Muscle of back (tissue), 11 donors: ENCODE data around the gene FGG. TPM values are rescaled to one million over a fixed set of nuclear protein-coding genes. Genes with fewer than 3 reads are reported as not detected.

Source experiments
- DNase-seq, 3 donors: peaks; one replicate each; pipeline versions ENCODE4 v3.0.0 to v3.0.0-alpha.2; 2013
- polyA plus RNA-seq, 10 donors: library from polyadenylated mRNA; unstranded; fragments of 120-200 nt; gene quantifications; one replicate each; pipeline ENCODE4 v1.2.1, GENCODE V29; 2013; ENCODE audit not compliant: insufficient read length in 10 of 10

Gene FGG
- polyA plus RNA-seq, 10 donors = 0.31 to 2.6 TPM; not detected in 8

DNA sequence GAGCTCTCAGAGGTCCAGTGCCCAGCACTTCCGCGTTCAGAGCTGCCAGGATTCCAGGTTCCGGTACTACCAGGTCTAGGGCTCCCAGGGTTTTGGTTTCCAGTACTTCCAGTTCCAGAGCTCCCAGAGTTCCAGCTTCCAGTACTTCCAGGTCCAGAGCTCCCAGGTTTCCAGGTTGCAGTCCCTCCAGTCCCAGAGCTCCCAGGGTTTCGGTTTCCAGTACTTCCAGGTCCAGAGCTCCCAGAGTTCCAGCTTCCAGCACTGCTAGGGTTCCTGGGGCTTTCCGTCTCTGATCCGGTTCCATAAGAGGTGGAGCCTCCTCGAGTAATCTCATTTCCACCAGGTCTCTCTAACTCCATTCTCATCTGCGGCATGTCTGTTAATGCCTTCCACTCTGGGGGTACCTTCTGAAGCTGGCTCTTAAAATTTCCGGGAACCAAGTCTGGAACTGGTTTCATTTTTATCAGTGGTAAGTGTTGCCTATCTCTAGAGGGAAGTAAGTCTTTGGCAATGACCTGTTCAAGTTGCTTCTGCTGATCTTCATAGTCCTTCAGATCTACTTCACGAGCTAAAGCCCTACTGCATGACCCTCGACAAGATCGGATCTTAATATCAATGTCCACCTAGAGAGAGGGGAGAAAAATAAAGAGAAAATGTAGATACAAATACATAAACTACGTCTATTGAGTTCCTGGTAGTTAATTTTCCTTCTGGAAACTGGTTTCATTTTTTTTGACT is 26.0 kb downstream of the FGG start:
- DNase-seq = no peak

DNA sequence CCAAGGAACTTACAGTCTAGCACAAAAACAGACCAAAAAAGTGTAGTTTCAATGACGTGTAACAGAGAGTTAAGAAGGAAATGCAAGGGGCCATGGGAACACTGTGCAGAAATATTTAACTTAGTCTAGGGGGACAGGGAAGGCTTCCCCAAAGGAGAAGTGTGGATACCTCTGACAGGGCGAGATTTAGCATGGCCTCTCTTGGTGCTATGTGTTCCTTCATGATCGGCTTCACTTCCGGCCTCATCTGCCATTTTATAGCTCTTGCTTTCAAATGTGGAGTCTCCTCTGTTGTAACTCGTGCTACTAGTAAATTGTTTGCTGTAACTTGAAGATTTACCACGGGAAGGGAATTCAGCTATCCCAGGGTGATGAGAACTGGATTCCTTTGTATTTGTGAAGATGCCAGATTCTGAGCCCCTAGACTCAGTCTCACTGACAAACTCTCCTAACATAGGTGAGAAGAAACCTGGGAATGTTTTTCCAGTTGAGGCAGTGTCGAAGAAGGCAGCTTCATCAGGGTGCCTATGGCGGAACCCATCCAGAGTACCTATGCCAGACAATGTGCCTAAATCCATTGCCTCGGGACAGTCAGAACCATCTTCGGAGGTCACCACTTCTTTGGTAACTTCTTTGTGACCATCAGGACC is 27.0 kb downstream of the FGG start:
- no peak for DNase-seq

- DNase-seq = no peak
Measured at GRCh38 chr4:154584259-154584658, 28.2 kb downstream of the FGG start.

- no peak for DNase-seq
Measured at GRCh38 chr4:154583677-154584076, 28.8 kb downstream of the FGG start.

GRCh38 chr4:154583230-154583629 is 29.2 kb downstream of the FGG start:
- no peak for DNase-seq

GRCh38 chr4:154582723-154583122 is 29.7 kb downstream of the FGG start:
- no peak for DNase-seq

- DNase-seq = no peak
Measured at GRCh38 chr4:154579927-154580326, 32.5 kb downstream of the FGG start.

- no peak for DNase-seq
Measured at GRCh38 chr4:154578919-154579318, 33.5 kb downstream of the FGG start.

GRCh38 chr4:154577324-154577723 is 35.1 kb downstream of the FGG start:
- DNase-seq = no peak

- DNase-seq = no peak
Measured at GRCh38 chr4:154574311-154574710, 38.1 kb downstream of the FGG start.

- no peak for DNase-seq
Measured at GRCh38 chr4:154573190-154573870, 39.1 kb downstream of the FGG start.

- no peak for DNase-seq
Measured at GRCh38 chr4:154569584-154569983, 42.9 kb downstream of the FGG start.

GRCh38 chr4:154569028-154569427 is 43.4 kb downstream of the FGG start:
- DNase-seq = no peak

- DNase-seq = no peak
Measured at GRCh38 chr4:154566639-154567204, 45.7 kb downstream of the FGG start.

DNA sequence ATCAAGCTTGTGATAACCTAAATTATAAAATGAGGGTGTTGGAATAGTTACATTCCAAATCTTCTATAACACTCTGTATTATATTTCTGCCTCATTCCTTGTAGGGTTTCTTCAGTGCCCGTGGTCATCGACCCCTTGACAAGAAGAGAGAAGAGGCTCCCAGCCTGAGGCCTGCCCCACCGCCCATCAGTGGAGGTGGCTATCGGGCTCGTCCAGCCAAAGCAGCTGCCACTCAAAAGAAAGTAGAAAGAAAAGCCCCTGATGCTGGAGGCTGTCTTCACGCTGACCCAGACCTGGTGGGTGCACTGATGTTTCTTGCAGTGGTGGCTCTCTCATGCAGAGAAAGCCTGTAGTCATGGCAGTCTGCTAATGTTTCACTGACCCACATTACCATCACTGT is 46.8 kb downstream of the FGG start:
- DNase-seq = no peak

GRCh38 chr4:154564311-154564710 is 48.1 kb downstream of the FGG start:
- no peak for DNase-seq

- no peak for DNase-seq
Measured at GRCh38 chr4:154562697-154563254, 49.7 kb downstream of the FGG start, which contains the start of gene FGB. Gene FGB, plus strand, starts transcription at chr4:154563011. Its CDS starts 8 bp downstream, at chr4:154563019.

GRCh38 chr4:154560824-154561231 is 51.6 kb downstream of the FGG start:
- peak in 1 of 3 donors; percentile 12 for DNase-seq

DNA sequence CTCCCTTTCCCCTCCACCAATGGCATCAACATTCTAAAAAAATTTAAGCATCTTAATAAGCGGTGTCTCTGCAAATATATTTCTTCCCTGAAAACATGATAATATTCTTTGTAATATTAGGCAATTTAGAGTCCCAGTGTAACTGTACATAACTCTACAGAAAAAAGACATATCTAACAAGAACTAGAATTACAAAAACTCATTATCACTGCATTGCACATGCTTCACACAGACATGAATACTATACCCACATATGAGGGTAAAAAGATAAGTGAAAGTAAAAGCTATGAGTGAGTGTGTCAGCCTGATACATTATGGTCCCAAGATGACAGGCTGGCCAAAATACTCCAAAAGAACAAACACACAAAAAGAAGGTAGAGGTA is 52.0 kb downstream of the FGG start:
- no peak for DNase-seq

DNA sequence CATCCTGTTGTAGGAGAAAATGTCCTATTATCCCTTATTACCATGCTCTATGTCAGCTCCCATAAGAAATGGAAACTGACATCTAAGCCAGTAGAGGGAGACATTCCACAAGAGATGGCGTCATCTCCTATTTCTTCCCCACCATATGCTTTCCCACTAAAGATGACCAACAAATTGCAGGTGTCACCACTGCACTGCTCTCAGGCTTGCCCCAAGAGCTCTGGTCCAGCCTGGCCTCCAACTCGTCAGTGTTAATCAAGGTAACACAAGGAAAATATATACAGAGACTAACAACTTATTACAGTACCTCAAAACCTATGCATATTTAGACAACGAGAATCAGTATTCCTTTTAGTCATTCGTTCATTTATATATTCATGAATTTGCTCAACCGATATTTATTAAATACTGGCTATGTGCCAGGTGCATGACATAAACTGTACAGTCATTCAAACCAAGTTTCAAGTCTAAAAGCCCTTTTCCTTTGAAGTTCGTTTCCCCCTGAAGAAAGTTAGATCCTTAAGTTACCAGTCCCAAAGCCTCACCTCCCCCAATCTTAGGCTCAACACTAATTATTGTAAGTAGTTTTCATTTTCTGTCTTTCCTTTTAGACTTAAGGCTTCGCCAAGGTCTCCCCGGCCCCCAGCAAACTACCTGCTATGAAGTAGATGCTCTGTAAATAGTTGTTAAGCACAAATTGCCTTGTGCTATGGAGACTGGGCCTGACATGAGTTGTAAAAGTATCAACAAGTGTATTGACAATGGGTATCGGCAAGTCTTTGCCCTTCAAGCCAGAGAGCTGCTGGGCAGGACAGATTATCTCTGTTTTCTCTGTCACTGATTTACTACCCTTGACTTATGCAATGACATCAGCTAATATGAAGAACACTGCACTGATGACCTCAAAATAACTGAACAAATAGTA is 52.7 kb downstream of the FGG start:
- peak in 2 of 3 donors; percentile 16 to 22 for DNase-seq

DNA sequence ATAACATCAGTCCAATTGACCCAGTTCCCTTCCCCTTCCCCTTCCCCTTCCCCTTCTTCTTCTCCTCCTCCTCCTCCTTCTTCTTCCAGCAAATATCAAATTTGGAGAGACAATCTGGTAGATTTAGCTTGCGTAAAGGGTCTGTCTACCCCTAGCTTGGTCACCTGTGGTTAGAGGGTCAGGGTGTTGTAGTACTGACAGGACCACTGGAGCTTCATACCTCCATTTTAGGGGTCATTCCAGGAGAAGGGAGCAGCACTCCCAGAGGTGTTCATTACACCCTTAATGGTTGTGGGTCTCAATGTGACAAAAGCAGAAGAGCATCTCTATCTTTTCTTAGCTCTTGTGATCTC is 53.3 kb downstream of the FGG start:
- no peak for DNase-seq
